A549 (cell line): ENCODE measurements around the gene RGL1. TPM values are rescaled to one million over a fixed set of nuclear protein-coding genes. Genes with fewer than 3 reads are reported as not detected.

Source experiments
- ATAC-seq, 2 experiments: fragments of 200-7000 bp in 1 of 2; fragments of >200 bp in 1 of 2; cut with Nextera tagmentation in 1 of 2; cut with Tn5 transposase in 1 of 2; 3 replicates each; pipeline versions ENCODE4 v1.8.0 to v1.9.1; 2018 to 2020; ENCODE audit warnings: mild to moderate bottlenecking in 1 of 2, moderate library complexity in 1 of 2
- CTCF ChIA-PET: fragments of 300-600 bp; sonication (Branson Sonifier 250); formaldehyde crosslinking; extraction: SDS; loops from one replicate; lab custom pipeline; 2021; ENCODE audit warnings: antibody characterized with exemption, inconsistent platforms; lab: Yijun Ruan, JAX
- POLR2A ChIA-PET: fragments of 350-600 bp; formaldehyde crosslinking; extraction: SDS; loops from one replicate; lab custom pipeline; 2021; ENCODE audit warnings: antibody characterized with exemption, inconsistent platforms; lab: Yijun Ruan, JAX
- DNase-seq, 2 experiments: peaks; one replicate each; pipeline versions ENCODE4 v3.0.0 to v3.0.0-alpha.2; 2011 to 2016; ENCODE audit warnings: low read depth in 1 of 2, low spot score in 1 of 2
- FAIRE-seq: peaks from 2 replicates; lab custom pipeline; 2011; peaks lifted over from hg19 to GRCh38; lab: Jason Lieb, UNC
- H3K27ac ChIP-seq, 2 experiments: fragments of >200 bp; sonication (Bioruptor Twin); formaldehyde crosslinking; 3 replicates each; pipeline ENCODE4 v1.5.1; 2016 to 2017
- H3K4me1 ChIP-seq: fragments of >200 bp; sonication (Bioruptor Twin); formaldehyde crosslinking; 3 replicates; pipeline ENCODE4 v1.6.1; 2016
- H3K4me2 ChIP-seq: fragments of >200 bp; sonication (Bioruptor Twin); formaldehyde crosslinking; 3 replicates; pipeline ENCODE4 v1.6.1; 2016
- H3K4me3 ChIP-seq: fragments of >200 bp; sonication (Bioruptor Twin); formaldehyde crosslinking; 3 replicates; pipeline ENCODE4 v1.5.1; 2016
- H3K9me3 ChIP-seq: fragments of >200 bp; sonication (Bioruptor Twin); formaldehyde crosslinking; 3 replicates; pipeline ENCODE4 v1.6.1; 2016
- CBX2 ChIP-seq: fragments of 200-600 bp; sonication (generic); IDR thresholded peaks from 2 replicates; pipeline ENCODE4 v1.6.1; 2016; ENCODE audit warnings: low read depth, mild to moderate bottlenecking, borderline replicate concordance
- CHD4 ChIP-seq: fragments of 200-600 bp; sonication (generic); IDR thresholded peaks from 2 replicates; pipeline ENCODE4 v1.6.1; 2016; ENCODE audit warnings: antibody characterized with exemption, mild to moderate bottlenecking, borderline replicate concordance
- EHF ChIP-seq: fragments of 250-450 bp; sonication (Bioruptor Pico); IDR thresholded peaks from 2 replicates; pipeline ENCODE4 v1.5.0; 2020; ENCODE audit warnings: mild to moderate bottlenecking
- ESRRA ChIP-seq: fragments of 150-350 bp; IDR thresholded peaks from 2 replicates; pipeline ENCODE4 v1.6.1; 2014; ENCODE audit warnings: mild to moderate bottlenecking, low read length, borderline replicate concordance
- HDAC2 ChIP-seq: fragments of 200-600 bp; sonication (generic); IDR thresholded peaks from 2 replicates; pipeline ENCODE4 v1.6.1; 2016
- HEYL ChIP-seq: fragments of 250-450 bp; sonication (Bioruptor Pico); IDR thresholded peaks from 2 replicates; pipeline ENCODE4 v1.8.0; 2021; ENCODE audit warnings: mild to moderate bottlenecking, moderate library complexity
- HOXA7 ChIP-seq: fragments of 250-450 bp; sonication (Bioruptor Pico); IDR thresholded peaks from 2 replicates; pipeline ENCODE4 v1.5.0; 2020; ENCODE audit warnings: mild to moderate bottlenecking, moderate library complexity
- KDM1A ChIP-seq: fragments of 200-600 bp; sonication (generic); IDR thresholded peaks from 2 replicates; pipeline ENCODE4 v1.6.1; 2016; ENCODE audit warnings: low read depth, mild to moderate bottlenecking
- NPAS2 ChIP-seq: fragments of 250-450 bp; sonication (Bioruptor Pico); IDR thresholded peaks from 2 replicates; pipeline ENCODE4 v1.8.0; 2022; ENCODE audit warnings: mild to moderate bottlenecking, moderate library complexity, borderline replicate concordance
- POLR2A ChIP-seq: IDR thresholded peaks from 2 replicates; pipeline ENCODE4 v1.6.1; 2012; ENCODE audit warnings: mild to moderate bottlenecking, low read length
- POLR2AphosphoS2 ChIP-seq: conservative IDR thresholded peaks from 2 replicates; pipeline ENCODE4 v1.6.1; 2012; ENCODE audit warnings: low read length, improper control_type of control experiment, inconsistent platforms
- RNF2 ChIP-seq: fragments of 200-600 bp; sonication (generic); IDR thresholded peaks from 2 replicates; pipeline ENCODE4 v1.6.1; 2016; ENCODE audit warnings: low read depth, mild to moderate bottlenecking, antibody characterized with exemption, moderate library complexity, borderline replicate concordance
- TFCP2L1 ChIP-seq: fragments of 250-450 bp; sonication (Bioruptor Pico); IDR thresholded peaks from 2 replicates; pipeline ENCODE4 v1.5.0; 2021; ENCODE audit warnings: mild to moderate bottlenecking
- ZNF302 ChIP-seq: fragments of 250-450 bp; sonication (Bioruptor Pico); IDR thresholded peaks from 2 replicates; pipeline ENCODE4 v1.9.0; 2021; ENCODE audit warnings: inconsistent platforms, mild to moderate bottlenecking, moderate library complexity
- ZSCAN20 ChIP-seq: fragments of 250-450 bp; sonication (Bioruptor Pico); IDR thresholded peaks from 2 replicates; pipeline ENCODE4 v1.8.0; 2022; ENCODE audit warnings: mild to moderate bottlenecking, moderate library complexity
- WGBS: methylation state at CpG from one replicate; pipeline ENCODE4 v1.1.6; 2017; ENCODE audit errors: missing lambda C conversion rate; 5-methylcytosine and 5-hydroxymethylcytosine counted together
- polyA plus RNA-seq, 4 experiments: library from polyadenylated mRNA; depleted of rRNA in 3 of 4; stranded (reverse); fragments of >200 nt; fragmentation: RNase III in 1 of 4; extraction: RNeasy Plus Mini Kit Qiagen cat#74134 plus additional on column Dnase treatment in 1 of 4; gene quantifications; 2 replicates in 3 of 4; 3 replicates in 1 of 4; pipeline ENCODE4 v1.2.3, GENCODE V29; 2011 to 2017
- TF ChIP-seq, protein P1 (sequence below): fragments of >200 bp; sonication (Bioruptor Twin); formaldehyde crosslinking; IDR thresholded peaks from 3 replicates; pipeline ENCODE4 v1.5.1; 2016
- TF ChIP-seq, protein P2 (sequence below): fragments of 150-350 bp; IDR thresholded peaks from 2 replicates; pipeline ENCODE4 v1.6.1; 2014; ENCODE audit warnings: low read depth, mild to moderate bottlenecking, low read length
- TF ChIP-seq, protein P3 (sequence below): fragments of >200 bp; sonication (Bioruptor Twin); formaldehyde crosslinking; IDR thresholded peaks from 3 replicates; pipeline ENCODE4 v1.6.1; 2016
- TF ChIP-seq, protein P4 (sequence below): fragments of 450-650 bp; IDR thresholded peaks from 2 replicates; pipeline ENCODE4 v1.6.1; 2014; ENCODE audit warnings: antibody characterized with exemption
- TF ChIP-seq, protein P5 (sequence below): fragments of 200-600 bp; sonication (generic); IDR thresholded peaks from 2 replicates; pipeline ENCODE4 v1.6.1; 2016; ENCODE audit warnings: antibody characterized with exemption, mild to moderate bottlenecking, moderate library complexity
- TF ChIP-seq, protein P6 (sequence below): IDR thresholded peaks from 2 replicates; pipeline ENCODE4 v1.6.1; 2012

RGL1 gene
- polyA plus RNA-seq, 2 of the 4 experiments (the other 2 are of a cell fraction), result 1.0 to 3.8 TPM

DNA sequence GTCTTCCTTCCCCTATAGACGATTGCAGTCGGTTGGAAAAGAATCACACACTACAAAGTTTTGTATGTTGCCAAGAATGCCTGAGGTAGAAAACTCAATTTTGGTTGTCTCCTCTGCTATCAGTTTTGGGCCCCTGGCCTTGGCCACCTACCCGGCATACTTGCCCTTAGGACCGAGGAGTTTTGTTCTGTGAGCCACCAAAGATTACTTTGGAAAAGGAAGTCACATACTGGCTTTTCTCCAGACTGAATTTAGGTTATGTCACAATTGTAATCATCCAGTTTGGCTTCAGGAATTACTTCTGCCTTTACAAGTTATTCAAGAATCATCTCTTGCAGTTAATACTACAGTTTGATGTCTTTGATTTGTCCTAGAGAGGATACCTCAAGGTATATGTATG is 71.4 kb downstream of the RGL1 start:
- Histone ChIP-seq H3K27ac (no peak overlapping the region), H3K4me1 (peaks cover 9% of the 10 kb centered on the region), H3K9me3 (no peaks in the 10 kb centered on the region), H3K4me3 (no peak overlapping the region), H3K4me2 (no peak overlapping the region)
- DNase-seq (no peak), FAIRE-seq (no peak), ATAC-seq (no peak)
- TF ChIP-seq HOXA7 (no peak), EHF (CRISPR knock-in tag) (no peak), CHD4 (no peak), CBX2 (no peak), ZSCAN20 (no peak), POLR2AphosphoS2 (no peak)
- TF ChIP-seq, protein P1, sequence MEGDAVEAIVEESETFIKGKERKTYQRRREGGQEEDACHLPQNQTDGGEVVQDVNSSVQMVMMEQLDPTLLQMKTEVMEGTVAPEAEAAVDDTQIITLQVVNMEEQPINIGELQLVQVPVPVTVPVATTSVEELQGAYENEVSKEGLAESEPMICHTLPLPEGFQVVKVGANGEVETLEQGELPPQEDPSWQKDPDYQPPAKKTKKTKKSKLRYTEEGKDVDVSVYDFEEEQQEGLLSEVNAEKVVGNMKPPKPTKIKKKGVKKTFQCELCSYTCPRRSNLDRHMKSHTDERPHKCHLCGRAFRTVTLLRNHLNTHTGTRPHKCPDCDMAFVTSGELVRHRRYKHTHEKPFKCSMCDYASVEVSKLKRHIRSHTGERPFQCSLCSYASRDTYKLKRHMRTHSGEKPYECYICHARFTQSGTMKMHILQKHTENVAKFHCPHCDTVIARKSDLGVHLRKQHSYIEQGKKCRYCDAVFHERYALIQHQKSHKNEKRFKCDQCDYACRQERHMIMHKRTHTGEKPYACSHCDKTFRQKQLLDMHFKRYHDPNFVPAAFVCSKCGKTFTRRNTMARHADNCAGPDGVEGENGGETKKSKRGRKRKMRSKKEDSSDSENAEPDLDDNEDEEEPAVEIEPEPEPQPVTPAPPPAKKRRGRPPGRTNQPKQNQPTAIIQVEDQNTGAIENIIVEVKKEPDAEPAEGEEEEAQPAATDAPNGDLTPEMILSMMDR, result no peak
- TF ChIP-seq, protein P2, sequence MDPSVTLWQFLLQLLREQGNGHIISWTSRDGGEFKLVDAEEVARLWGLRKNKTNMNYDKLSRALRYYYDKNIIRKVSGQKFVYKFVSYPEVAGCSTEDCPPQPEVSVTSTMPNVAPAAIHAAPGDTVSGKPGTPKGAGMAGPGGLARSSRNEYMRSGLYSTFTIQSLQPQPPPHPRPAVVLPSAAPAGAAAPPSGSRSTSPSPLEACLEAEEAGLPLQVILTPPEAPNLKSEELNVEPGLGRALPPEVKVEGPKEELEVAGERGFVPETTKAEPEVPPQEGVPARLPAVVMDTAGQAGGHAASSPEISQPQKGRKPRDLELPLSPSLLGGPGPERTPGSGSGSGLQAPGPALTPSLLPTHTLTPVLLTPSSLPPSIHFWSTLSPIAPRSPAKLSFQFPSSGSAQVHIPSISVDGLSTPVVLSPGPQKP, result no peak
- TF ChIP-seq, protein P3, sequence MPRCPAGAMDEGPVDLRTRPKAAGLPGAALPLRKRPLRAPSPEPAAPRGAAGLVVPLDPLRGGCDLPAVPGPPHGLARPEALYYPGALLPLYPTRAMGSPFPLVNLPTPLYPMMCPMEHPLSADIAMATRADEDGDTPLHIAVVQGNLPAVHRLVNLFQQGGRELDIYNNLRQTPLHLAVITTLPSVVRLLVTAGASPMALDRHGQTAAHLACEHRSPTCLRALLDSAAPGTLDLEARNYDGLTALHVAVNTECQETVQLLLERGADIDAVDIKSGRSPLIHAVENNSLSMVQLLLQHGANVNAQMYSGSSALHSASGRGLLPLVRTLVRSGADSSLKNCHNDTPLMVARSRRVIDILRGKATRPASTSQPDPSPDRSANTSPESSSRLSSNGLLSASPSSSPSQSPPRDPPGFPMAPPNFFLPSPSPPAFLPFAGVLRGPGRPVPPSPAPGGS, result no peak
- WGBS, result 71% methylated on average over 4 of the region's 4 CpGs
- POLR2A ChIA-PET, result interaction anchor here (0.7 kb wide), 1 partner anchor 181 kb away, joined by 10 read pairs; no protein-coding TSS in a partner anchor
- CTCF ChIA-PET, result no interaction called here

DNA sequence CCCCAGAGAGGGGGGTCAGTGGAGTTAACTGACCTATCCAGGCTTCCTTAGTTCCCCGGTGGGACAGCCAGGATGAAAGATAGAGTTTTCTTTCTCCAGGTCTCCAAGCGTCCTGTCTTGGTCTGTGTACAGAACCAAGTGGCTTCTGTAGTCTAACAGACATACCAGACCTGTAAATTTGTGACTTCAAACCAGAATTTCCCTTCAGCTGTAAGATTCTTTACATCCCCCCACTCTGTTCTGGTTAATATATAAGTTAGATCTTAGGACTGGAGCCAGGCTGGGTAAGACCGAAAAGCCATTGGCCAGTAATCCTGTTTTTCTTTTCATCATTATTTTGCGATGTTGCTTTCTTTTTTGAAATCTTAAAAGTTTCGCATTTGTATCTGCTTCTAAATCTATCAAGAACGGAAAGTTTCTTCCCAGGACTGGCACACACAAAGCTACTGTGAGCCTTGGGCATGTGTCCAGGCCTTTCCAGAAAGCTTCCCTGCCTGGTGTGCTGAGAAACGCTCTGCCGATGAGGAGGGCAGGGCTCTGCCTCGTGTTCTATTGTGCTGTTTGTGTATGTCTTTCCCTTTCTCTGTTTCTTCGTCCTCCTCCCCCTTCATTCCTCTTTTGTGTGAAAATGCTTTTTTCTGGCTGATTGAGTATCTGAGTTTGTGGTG is 72.3 kb downstream of the RGL1 start:
- ChIA-PET POLR2A (no interaction called here), CTCF (interaction anchor here (0.8 to 1.5 kb wide), 2 partner anchors 39 to 222 kb away, joined by 3 read pairs; no protein-coding TSS in a partner anchor)
- FAIRE-seq (no peak), ATAC-seq (no peak), DNase-seq (no peak)
- Histone ChIP-seq H3K4me3 (no peak overlapping the region), H3K27ac (no peak overlapping the region), H3K4me2 (no peak overlapping the region), H3K4me1 (peaks cover 13% of the 10 kb centered on the region), H3K9me3 (no peaks in the 10 kb centered on the region)
- WGBS, result 73% methylated on average over 10 of the region's 10 CpGs
- TF ChIP-seq TFCP2L1 (CRISPR knock-in tag), result no peak
- no peak for TF ChIP-seq POLR2AphosphoS2
- no peak for TF ChIP-seq NPAS2 (CRISPR knock-in tag)
- TF ChIP-seq, protein P4, sequence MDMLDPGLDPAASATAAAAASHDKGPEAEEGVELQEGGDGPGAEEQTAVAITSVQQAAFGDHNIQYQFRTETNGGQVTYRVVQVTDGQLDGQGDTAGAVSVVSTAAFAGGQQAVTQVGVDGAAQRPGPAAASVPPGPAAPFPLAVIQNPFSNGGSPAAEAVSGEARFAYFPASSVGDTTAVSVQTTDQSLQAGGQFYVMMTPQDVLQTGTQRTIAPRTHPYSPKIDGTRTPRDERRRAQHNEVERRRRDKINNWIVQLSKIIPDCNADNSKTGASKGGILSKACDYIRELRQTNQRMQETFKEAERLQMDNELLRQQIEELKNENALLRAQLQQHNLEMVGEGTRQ, result no peak
- TF ChIP-seq, protein P1, result no peak
- TF ChIP-seq ESRRA, result no peak
- TF ChIP-seq RNF2, result no peak
- TF ChIP-seq ZNF302 (CRISPR knock-in tag), result no peak
- no peak for TF ChIP-seq HEYL (CRISPR knock-in tag)
- TF ChIP-seq POLR2A, result no peak
- TF ChIP-seq KDM1A, result no peak
- TF ChIP-seq, protein P2, result no peak
- no peak for TF ChIP-seq CHD4
- no peak for TF ChIP-seq HDAC2
- TF ChIP-seq, protein P5, sequence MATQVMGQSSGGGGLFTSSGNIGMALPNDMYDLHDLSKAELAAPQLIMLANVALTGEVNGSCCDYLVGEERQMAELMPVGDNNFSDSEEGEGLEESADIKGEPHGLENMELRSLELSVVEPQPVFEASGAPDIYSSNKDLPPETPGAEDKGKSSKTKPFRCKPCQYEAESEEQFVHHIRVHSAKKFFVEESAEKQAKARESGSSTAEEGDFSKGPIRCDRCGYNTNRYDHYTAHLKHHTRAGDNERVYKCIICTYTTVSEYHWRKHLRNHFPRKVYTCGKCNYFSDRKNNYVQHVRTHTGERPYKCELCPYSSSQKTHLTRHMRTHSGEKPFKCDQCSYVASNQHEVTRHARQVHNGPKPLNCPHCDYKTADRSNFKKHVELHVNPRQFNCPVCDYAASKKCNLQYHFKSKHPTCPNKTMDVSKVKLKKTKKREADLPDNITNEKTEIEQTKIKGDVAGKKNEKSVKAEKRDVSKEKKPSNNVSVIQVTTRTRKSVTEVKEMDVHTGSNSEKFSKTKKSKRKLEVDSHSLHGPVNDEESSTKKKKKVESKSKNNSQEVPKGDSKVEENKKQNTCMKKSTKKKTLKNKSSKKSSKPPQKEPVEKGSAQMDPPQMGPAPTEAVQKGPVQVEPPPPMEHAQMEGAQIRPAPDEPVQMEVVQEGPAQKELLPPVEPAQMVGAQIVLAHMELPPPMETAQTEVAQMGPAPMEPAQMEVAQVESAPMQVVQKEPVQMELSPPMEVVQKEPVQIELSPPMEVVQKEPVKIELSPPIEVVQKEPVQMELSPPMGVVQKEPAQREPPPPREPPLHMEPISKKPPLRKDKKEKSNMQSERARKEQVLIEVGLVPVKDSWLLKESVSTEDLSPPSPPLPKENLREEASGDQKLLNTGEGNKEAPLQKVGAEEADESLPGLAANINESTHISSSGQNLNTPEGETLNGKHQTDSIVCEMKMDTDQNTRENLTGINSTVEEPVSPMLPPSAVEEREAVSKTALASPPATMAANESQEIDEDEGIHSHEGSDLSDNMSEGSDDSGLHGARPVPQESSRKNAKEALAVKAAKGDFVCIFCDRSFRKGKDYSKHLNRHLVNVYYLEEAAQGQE, result no peak
- TF ChIP-seq, protein P6, sequence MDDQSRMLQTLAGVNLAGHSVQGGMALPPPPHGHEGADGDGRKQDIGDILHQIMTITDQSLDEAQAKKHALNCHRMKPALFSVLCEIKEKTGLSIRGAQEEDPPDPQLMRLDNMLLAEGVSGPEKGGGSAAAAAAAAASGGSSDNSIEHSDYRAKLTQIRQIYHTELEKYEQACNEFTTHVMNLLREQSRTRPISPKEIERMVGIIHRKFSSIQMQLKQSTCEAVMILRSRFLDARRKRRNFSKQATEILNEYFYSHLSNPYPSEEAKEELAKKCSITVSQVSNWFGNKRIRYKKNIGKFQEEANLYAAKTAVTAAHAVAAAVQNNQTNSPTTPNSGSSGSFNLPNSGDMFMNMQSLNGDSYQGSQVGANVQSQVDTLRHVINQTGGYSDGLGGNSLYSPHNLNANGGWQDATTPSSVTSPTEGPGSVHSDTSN, result no peak
